IMR-90 (cell line): Measurements from ENCODE around the gene LDLRAD4. TPM values are rescaled to one million over a fixed set of nuclear protein-coding genes. Genes with fewer than 3 reads are reported as not detected.

Experiments
- ATAC-seq: fragments of 200-7000 bp; cut with Tn5 transposase; 2 replicates; pipeline ENCODE4 v1.9.1; 2020; ENCODE audit warnings: low read depth, mild to moderate bottlenecking, moderate library complexity
- BruUV-seq: library from RNA; stranded (reverse); fragments of 400-500 nt; replicated peaks from 2 replicates; lab custom pipeline; 2021; lab: Mats Ljungman, UMichigan
- CTCF ChIA-PET: fragments of 300-600 bp; formaldehyde crosslinking; extraction: SDS; loops from one replicate; lab custom pipeline; 2021; ENCODE audit warnings: antibody characterized with exemption; lab: Yijun Ruan, JAX
- POLR2A ChIA-PET: fragments of 300-600 bp; sonication (Branson Sonifier 250); formaldehyde crosslinking; loops from one replicate; lab custom pipeline; 2022; ENCODE audit warnings: antibody characterized with exemption; ENCODE audit not compliant: unreplicated experiment; lab: Charles Lee
- DNase-seq: peaks from one replicate; pipeline ENCODE4 v3.0.0; 2013
- H2AFZ ChIP-seq: replicated peaks from 2 replicates; pipeline ENCODE3; 2013; ENCODE audit warnings: low read length, mild to moderate bottlenecking; ENCODE audit not compliant: poor library complexity
- H2AK5ac ChIP-seq: 2 replicates; pipeline ENCODE4 v1.6.1; 2013; ENCODE audit warnings: low read depth, low read length, inconsistent platforms
- H2AK9ac ChIP-seq: replicated peaks from 2 replicates; pipeline ENCODE3; 2013; ENCODE audit warnings: mild to moderate bottlenecking, low read depth, low read length, moderate library complexity; ENCODE audit not compliant: poor library complexity
- H2BK120ac ChIP-seq: 2 replicates; pipeline ENCODE4 v1.6.1; 2013; ENCODE audit warnings: low read depth, low read length, inconsistent platforms
- H2BK15ac ChIP-seq: 3 replicates; pipeline ENCODE4 v1.6.1; 2013; ENCODE audit warnings: low read depth, low read length, inconsistent platforms
- H2BK20ac ChIP-seq: 2 replicates; pipeline ENCODE4 v1.6.1; 2013; ENCODE audit warnings: low read depth, mild to moderate bottlenecking, inconsistent platforms, low read length, moderate library complexity
- H2BK5ac ChIP-seq: 2 replicates; pipeline ENCODE4 v1.6.1; 2013; ENCODE audit warnings: mild to moderate bottlenecking, low read depth, low read length, inconsistent platforms; ENCODE audit not compliant: poor library complexity, severe bottlenecking
- H3K14ac ChIP-seq: replicated peaks from 2 replicates; pipeline ENCODE4 v1.6.1; 2013; ENCODE audit warnings: low read depth, low read length, inconsistent platforms
- H3K18ac ChIP-seq: 2 replicates; pipeline ENCODE4 v1.6.1; 2013; ENCODE audit warnings: low read depth, low read length, control low read depth
- H3K23ac ChIP-seq: 2 replicates; pipeline ENCODE4 v1.6.1; 2013; ENCODE audit warnings: low read depth, low read length, inconsistent platforms
- H3K27ac ChIP-seq: 2 replicates; pipeline ENCODE4 v1.5.1; 2013; ENCODE audit warnings: mild to moderate bottlenecking, control low read depth, low read length; ENCODE audit not compliant: insufficient read depth
- H3K27me3 ChIP-seq: 2 replicates; pipeline ENCODE4 v1.6.1; 2013; ENCODE audit warnings: low read length; ENCODE audit not compliant: control insufficient read depth, insufficient read depth
- H3K36me3 ChIP-seq: 2 replicates; pipeline ENCODE4 v1.6.1; 2013; ENCODE audit warnings: low read length, mixed read lengths; ENCODE audit not compliant: control insufficient read depth, insufficient read depth
- H3K4ac ChIP-seq: 2 replicates; pipeline ENCODE4 v1.6.1; 2013; ENCODE audit warnings: low read depth, low read length, inconsistent platforms
- H3K4me1 ChIP-seq: 2 replicates; pipeline ENCODE4 v1.6.1; 2013; ENCODE audit warnings: low read length, mixed read lengths; ENCODE audit not compliant: control insufficient read depth, insufficient read depth
- H3K4me2 ChIP-seq: 2 replicates; pipeline ENCODE4 v1.6.1; 2013; ENCODE audit warnings: low read depth, mild to moderate bottlenecking, control low read depth, low read length, moderate library complexity
- H3K4me3 ChIP-seq: 2 replicates; pipeline ENCODE4 v1.5.1; 2013; ENCODE audit warnings: low read depth, mild to moderate bottlenecking, control low read depth, low read length, moderate library complexity; ENCODE audit not compliant: insufficient read depth
- H3K56ac ChIP-seq: 2 replicates; pipeline ENCODE4 v1.6.1; 2013; ENCODE audit warnings: low read length, inconsistent platforms; ENCODE audit not compliant: insufficient read depth; ENCODE audit errors: extremely low read depth
- H3K79me1 ChIP-seq, 2 experiments: 2 replicates each; pipeline ENCODE4 v1.6.1; 2013; ENCODE audit warnings: low read length in 2 of 2, inconsistent platforms in 1 of 2, low read depth in 1 of 2
- H3K9ac ChIP-seq: 2 replicates; pipeline ENCODE4 v1.6.1; 2013; ENCODE audit warnings: low read depth, low read length, control low read depth
- H3K9me1 ChIP-seq: 2 replicates; pipeline ENCODE4 v1.6.1; 2013; ENCODE audit warnings: low read length, inconsistent platforms; ENCODE audit not compliant: insufficient read depth
- H3K9me3 ChIP-seq: 2 replicates; pipeline ENCODE4 v1.6.1; 2013; ENCODE audit warnings: low read length; ENCODE audit not compliant: control insufficient read depth, insufficient read depth
- H4K20me1 ChIP-seq: 2 replicates; pipeline ENCODE4 v1.6.1; 2013; ENCODE audit warnings: low read length, inconsistent platforms; ENCODE audit not compliant: insufficient read depth
- H4K5ac ChIP-seq: 2 replicates; pipeline ENCODE4 v1.6.1; 2013; ENCODE audit warnings: mild to moderate bottlenecking, low read depth, low read length, control low read depth
- H4K8ac ChIP-seq, 2 experiments: 2 replicates each; pipeline ENCODE4 v1.6.1; 2013; ENCODE audit warnings: low read depth in 2 of 2, low read length in 2 of 2, control low read depth in 1 of 2, inconsistent platforms in 1 of 2
- H4K91ac ChIP-seq: 2 replicates; pipeline ENCODE4 v1.6.1; 2013; ENCODE audit warnings: low read depth, low read length, inconsistent platforms; ENCODE audit not compliant: insufficient read depth
- BHLHE40 ChIP-seq: fragments of 150-350 bp; IDR thresholded peaks from 2 replicates; pipeline ENCODE4 v1.6.1; 2016; ENCODE audit warnings: mild to moderate bottlenecking, low read depth, low read length
- CEBPB ChIP-seq: IDR thresholded peaks from 2 replicates; pipeline ENCODE4 v1.6.1; 2012; ENCODE audit warnings: low read depth, low read length, improper control_type of control experiment
- CHD1 ChIP-seq: IDR thresholded peaks from 2 replicates; pipeline ENCODE4 v1.6.1; 2012; ENCODE audit warnings: low read depth, low read length, improper control_type of control experiment
- CTCF ChIP-seq: conservative IDR thresholded peaks from 2 replicates; pipeline ENCODE4 v1.5.1; 2012; ENCODE audit warnings: mild to moderate bottlenecking, low read depth, low read length, improper control_type of control experiment
- ELK1 ChIP-seq: fragments of 150-350 bp; IDR thresholded peaks from 2 replicates; pipeline ENCODE4 v1.6.1; 2016; ENCODE audit warnings: low read depth, mild to moderate bottlenecking, low read length, moderate library complexity, borderline replicate concordance
- FOS ChIP-seq: fragments of 150-350 bp; IDR thresholded peaks from 2 replicates; pipeline ENCODE4 v1.6.1; 2016; ENCODE audit warnings: low read depth, low read length
- MAFK ChIP-seq: IDR thresholded peaks from 2 replicates; pipeline ENCODE4 v1.6.1; 2012; ENCODE audit warnings: low read depth, low read length, improper control_type of control experiment
- MAZ ChIP-seq: IDR thresholded peaks from 2 replicates; pipeline ENCODE4 v1.6.1; 2012; ENCODE audit warnings: low read depth, mild to moderate bottlenecking, low read length, improper control_type of control experiment, moderate library complexity, borderline replicate concordance
- MXI1 ChIP-seq: IDR thresholded peaks from 2 replicates; pipeline ENCODE4 v1.6.1; 2012; ENCODE audit warnings: low read depth, mild to moderate bottlenecking, low read length, moderate library complexity, borderline replicate concordance
- NFE2L2 ChIP-seq: fragments of 150-350 bp; IDR thresholded peaks from 2 replicates; pipeline ENCODE4 v1.6.1; 2016; ENCODE audit warnings: low read depth, mild to moderate bottlenecking, low read length
- POLR2A ChIP-seq: IDR thresholded peaks from 2 replicates; pipeline ENCODE4 v1.6.1; 2012; ENCODE audit warnings: mild to moderate bottlenecking, low read depth, low read length
- RAD21 ChIP-seq: IDR thresholded peaks from 2 replicates; pipeline ENCODE4 v1.6.1; 2012; ENCODE audit warnings: low read length, improper control_type of control experiment
- RCOR1 ChIP-seq: IDR thresholded peaks from 2 replicates; pipeline ENCODE4 v1.6.1; 2012; ENCODE audit warnings: mild to moderate bottlenecking, low read length, improper control_type of control experiment; ENCODE audit not compliant: insufficient replicate concordance
- RFX5 ChIP-seq: IDR thresholded peaks from 2 replicates; pipeline ENCODE4 v1.8.0; 2012; ENCODE audit warnings: low read depth, mild to moderate bottlenecking, low read length, moderate library complexity
- SMC3 ChIP-seq: fragments of 150-350 bp; IDR thresholded peaks from 2 replicates; pipeline ENCODE4 v1.6.1; 2016; ENCODE audit warnings: low read depth, mild to moderate bottlenecking, antibody characterized with exemption, low read length, moderate library complexity
- WGBS, 2 experiments: methylation state at CpG; one replicate each; pipeline versions ENCODE4 v1.1.5 to v1.1.7; 2013; ENCODE audit warnings: missing lambda C conversion rate in 2 of 2; ENCODE audit not compliant: insufficient read length in 1 of 2; ENCODE audit errors: extremely low coverage in 2 of 2; 5-methylcytosine and 5-hydroxymethylcytosine counted together
- dilution Hi-C: fragments of 300-500 bp; cut with HindIII; formaldehyde crosslinking; loops from one replicate; pipeline ENCODE4 v1.14.3; 2018; ENCODE audit warnings: low sequenced_read_pairs; ENCODE audit not compliant: unreplicated experiment
- in situ Hi-C: fragments of 300-500 bp; cut with MboI; formaldehyde crosslinking; loops from 3 replicates; pipeline ENCODE4 v1.14.3; 2019; ENCODE audit warnings: low sequenced_read_pairs, inconsistent platforms, mixed read lengths
- intact Hi-C: fragments of 100-400 bp; cut with micrococcal nuclease; formaldehyde crosslinking; loops from 2 replicates; pipeline ENCODE4 v1.10.0; 2022
- polyA plus RNA-seq, 3 experiments: library from polyadenylated mRNA; depleted of rRNA; stranded (reverse); fragments of >200 nt; gene quantifications; 2 replicates each; pipeline ENCODE4 v1.2.3, GENCODE V29; 2012; ENCODE audit warnings: low replicate concordance in 1 of 3
- total RNA-seq: library from RNA; depleted of rRNA; stranded (reverse); fragments of >200 nt; gene quantifications from 2 replicates; pipeline ENCODE4 v1.2.3, GENCODE V29; 2012
- TF ChIP-seq, protein P1 (sequence below): fragments of 150-350 bp; IDR thresholded peaks from 2 replicates; pipeline ENCODE4 v1.6.1; 2017; ENCODE audit warnings: mild to moderate bottlenecking, antibody characterized with exemption, low read length, low read depth

Gene LDLRAD4
- total and polyA plus RNA-seq, 2 of the 4 experiments (the other 2 are of a cell fraction), result not detected

GRCh38 chr18:13231151-13231550 lies 12.6 kb downstream of the LDLRAD4 start:
- ChIA-PET POLR2A (no interaction called here), CTCF (no interaction called here)
- no peak for ATAC-seq
- no peak overlapping the region for H2AK5ac ChIP-seq
- H3K36me3 ChIP-seq, result no peaks in the 10 kb centered on the region
- no TSS peak for BruUV-seq
- H3K4me1 ChIP-seq, result no peaks in the 10 kb centered on the region
- no peak overlapping the region for H4K91ac ChIP-seq
- peaks cover 20% of the 10 kb centered on the region for H3K27me3 ChIP-seq
- no peak overlapping the region for H3K23ac ChIP-seq
- H3K79me1 ChIP-seq, result no peaks in the 10 kb centered on the region
- H3K9me3 ChIP-seq, result no peaks in the 10 kb centered on the region
- intact Hi-C loops, result no loop called here
- DNase-seq, result no peak
- 60% methylated on average over 1 of the region's 17 CpGs; no CpG with 5 or more reads in 1 of the 2 experiments for WGBS, 2 experiments
- H2BK20ac ChIP-seq, result no peak overlapping the region
- TF ChIP-seq RAD21, result no peak
- TF ChIP-seq ELK1, result no peak
- TF ChIP-seq, protein P1, sequence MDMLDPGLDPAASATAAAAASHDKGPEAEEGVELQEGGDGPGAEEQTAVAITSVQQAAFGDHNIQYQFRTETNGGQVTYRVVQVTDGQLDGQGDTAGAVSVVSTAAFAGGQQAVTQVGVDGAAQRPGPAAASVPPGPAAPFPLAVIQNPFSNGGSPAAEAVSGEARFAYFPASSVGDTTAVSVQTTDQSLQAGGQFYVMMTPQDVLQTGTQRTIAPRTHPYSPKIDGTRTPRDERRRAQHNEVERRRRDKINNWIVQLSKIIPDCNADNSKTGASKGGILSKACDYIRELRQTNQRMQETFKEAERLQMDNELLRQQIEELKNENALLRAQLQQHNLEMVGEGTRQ, result no peak
- no peak for TF ChIP-seq RFX5
- TF ChIP-seq FOS, result no peak
- no peak for TF ChIP-seq CTCF
- no peak for TF ChIP-seq MAFK
- no peak for TF ChIP-seq NFE2L2
- TF ChIP-seq SMC3, result no peak
- TF ChIP-seq POLR2A, result no peak
- no peak for TF ChIP-seq CHD1
- TF ChIP-seq BHLHE40, result no peak
- no peak for TF ChIP-seq MAZ
- no peak for TF ChIP-seq RCOR1
- TF ChIP-seq CEBPB, result no peak
- no peak for TF ChIP-seq MXI1
- H2BK15ac ChIP-seq, result no peak overlapping the region
- in situ Hi-C loops, result no loop called here
- H2AK9ac ChIP-seq, result no peak overlapping the region
- H3K9me1 ChIP-seq, result no peaks in the 10 kb centered on the region
- H3K4ac ChIP-seq, result no peak overlapping the region
- dilution Hi-C loops, result no loop called here
- no peak overlapping the region for H2AFZ ChIP-seq
- H3K9ac ChIP-seq, result no peak overlapping the region
- H4K5ac ChIP-seq, result no peak overlapping the region
- no peak overlapping the region for H3K56ac ChIP-seq
- no peak overlapping the region for H4K8ac ChIP-seq
- H3K27ac ChIP-seq, result no peak overlapping the region
- no peak overlapping the region for H2BK5ac ChIP-seq
- H3K4me3 ChIP-seq, result no peak overlapping the region
- no peaks in the 10 kb centered on the region for H4K20me1 ChIP-seq
- no peak overlapping the region for H3K4me2 ChIP-seq
- H3K14ac ChIP-seq, result no peak overlapping the region
- H2BK120ac ChIP-seq, result no peak overlapping the region
- H3K18ac ChIP-seq, result no peak overlapping the region
